AG08395 (cell line): ENCODE measurements around the gene RBFOX1.

Experiments
- DNase-seq: peaks from one replicate; pipeline ENCODE4 v3.0.0; 2012; ENCODE audit warnings: mixed read lengths, low spot score

Gene RBFOX1

GRCh38 chr16:7420079-7420478 lies 87.4 kb downstream of the RBFOX1 start:
- no peak for DNase-seq

- DNase-seq = no peak
These were observed 88.2 kb downstream of the RBFOX1 start for GRCh38 chr16:7420843-7421242.

GRCh38 chr16:7421578-7421977 lies 88.9 kb downstream of the RBFOX1 start:
- DNase-seq = no peak

DNA sequence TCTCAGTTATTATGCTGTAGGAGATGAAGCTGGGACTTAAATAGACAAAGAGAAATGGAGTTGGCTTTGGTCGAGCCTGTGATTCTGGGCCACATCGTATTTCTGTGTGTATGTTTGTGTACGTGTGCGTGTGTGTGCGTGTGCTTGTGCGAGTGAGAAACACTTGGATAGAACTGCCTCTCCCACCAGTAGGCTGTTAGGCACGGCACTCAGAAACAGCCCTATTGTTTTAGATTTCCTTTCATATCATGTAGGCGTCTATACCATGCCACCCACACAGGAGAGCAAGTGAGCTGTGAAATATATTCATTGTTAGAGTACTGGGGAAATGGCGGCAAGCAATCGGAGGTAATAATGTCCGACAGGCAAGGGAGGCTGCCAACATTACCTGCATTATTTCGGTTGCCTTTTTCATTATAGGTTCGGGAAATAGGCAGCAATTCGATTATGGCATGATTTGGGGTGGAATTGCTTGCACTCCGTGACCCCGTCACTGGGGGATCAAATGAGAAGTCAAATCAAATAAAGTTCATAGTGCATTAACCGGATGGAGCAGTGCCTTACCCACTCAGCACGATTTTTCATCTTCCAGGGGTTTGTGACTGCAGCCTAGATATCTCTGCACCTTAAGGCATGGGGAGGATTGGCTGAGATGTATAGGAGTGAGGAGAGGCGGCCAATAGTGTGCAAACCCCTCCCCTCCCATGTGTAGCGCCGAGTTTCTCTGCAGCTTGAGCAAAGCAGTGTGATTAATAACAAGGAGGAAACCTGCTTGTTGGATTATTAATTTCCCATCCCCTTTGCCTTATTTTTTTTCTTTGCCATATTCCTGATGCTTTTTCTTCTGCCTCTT lies 89.6 kb downstream of the RBFOX1 start:
- DNase-seq = no peak

DNA sequence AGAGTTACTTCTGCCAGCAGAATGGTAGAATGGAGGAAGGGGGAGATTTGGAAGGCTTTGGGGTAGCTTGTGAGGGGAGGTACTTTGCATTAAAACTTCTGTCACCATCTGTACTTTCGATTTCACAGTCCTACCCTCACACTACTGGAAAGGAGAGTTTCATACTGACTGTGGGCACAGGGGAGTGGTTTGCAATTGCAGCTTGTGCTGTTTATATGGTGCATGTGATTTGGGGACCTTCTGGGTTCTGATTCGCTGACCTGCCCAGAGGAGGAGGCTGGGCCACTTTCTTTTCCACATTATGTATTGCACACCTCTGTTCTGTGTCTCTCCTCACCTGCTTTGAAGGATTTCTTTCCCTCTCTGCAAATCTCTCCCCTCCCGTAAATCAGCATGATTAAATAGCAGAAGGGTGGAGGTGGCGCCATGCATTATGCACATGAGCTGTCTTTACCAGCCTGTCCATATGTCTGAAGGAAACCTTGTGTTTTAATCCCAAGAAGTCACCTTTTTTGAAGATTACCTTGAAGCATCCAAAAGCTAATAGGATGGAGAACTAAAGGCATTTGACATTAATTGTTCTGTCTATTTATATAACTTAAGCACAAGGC lies 90.9 kb downstream of the RBFOX1 start:
- no peak for DNase-seq

DNA sequence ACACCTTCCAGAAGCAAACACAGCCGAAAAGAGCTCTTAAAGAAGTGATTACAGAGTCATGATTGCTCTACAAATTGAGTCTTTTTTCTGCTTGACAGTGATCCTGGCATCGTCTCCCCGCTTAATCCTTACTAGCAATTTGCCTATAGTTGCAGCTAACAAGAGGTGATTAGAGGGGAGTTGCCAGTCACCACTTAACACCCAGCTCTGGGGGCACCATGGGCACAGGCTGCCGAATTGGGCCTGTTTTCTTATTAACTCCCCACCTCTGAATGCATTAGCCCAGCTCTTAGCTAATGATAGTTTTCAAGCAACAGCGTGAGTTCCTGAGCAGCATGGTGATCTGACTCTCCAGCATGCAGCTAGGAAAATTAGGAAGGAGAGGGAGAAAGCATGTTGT lies 93.5 kb downstream of the RBFOX1 start:
- DNase-seq = no peak

DNA sequence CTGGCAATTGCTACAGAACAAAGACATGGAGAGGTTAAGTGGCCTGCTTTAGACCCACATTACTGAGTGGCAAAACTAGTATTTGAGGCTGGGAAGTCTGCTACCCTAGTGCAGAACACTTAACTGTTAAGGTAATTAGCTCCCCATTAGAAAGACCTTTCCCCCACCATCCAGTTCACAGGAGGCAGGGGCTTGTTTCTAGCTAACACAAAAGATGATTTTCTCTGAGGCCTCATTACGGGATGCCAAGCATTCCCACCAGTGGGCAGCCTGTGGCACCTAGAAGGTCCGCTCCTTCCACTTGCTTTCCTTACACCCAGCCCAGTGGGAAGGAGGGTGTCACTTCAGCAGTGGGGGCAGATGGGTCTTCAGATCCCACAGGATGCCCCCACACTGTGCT lies 99.1 kb downstream of the RBFOX1 start:
- DNase-seq = no peak

DNA sequence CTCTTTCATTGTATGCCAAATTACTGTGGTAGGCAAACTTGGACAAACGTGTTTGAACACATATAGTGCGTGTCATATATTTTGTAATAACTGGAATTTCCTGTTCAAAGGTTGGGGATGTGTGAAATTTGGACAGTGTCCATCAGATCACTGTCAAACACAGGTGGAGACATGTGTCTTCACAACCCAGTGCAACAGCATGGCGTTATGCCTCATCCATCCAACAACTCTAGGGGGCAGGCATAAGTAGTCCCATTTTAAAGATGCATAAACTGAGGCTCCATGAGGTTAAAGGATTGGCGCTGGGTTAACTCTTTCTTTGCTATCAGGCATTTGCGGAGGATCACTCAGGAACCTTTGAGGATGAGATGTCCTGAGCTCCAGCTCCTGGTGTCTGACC lies 103.7 kb downstream of the RBFOX1 start:
- no peak for DNase-seq

- no peak for DNase-seq
These were observed 104.6 kb downstream of the RBFOX1 start for GRCh38 chr16:7437135-7437804.

DNA sequence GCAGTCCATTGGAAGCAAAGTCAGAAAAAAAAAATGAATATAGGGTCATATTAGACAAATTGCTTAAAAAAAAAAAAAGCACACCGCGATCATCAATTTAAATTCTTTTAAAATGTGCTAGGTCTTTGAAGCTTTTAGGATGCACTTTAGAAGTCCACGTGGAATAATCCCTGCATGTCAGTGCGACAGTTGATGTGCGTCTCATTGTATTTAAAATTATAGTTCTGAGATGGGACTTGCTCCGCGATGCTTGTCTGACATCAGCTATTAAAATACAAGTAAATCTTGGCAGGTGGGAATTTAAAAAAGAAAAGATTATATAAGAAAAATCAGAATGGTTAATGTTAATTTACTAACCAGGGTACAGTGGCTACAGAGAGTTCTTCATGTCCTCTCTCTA lies 105.2 kb downstream of the RBFOX1 start:
- no peak for DNase-seq

DNA sequence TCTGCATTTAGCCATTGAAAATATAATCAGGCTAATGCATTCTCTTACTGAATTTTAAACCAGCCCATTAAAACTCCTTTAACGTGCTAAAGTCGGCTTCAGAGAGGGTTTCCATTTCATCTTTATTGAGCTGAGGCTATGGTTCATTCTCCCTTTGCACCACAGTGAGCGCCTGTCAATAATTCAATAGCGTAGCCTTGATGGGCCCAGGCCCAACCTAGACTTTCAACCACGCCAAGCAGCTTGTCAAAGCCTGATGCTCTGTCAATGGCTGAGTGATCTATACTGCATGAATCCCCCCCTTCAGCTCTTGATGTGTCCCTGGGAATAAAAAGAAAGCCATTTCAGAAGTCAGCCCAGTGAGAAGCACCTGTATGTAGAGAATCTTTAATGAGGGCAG lies 106.0 kb downstream of the RBFOX1 start:
- no peak for DNase-seq

- DNase-seq = no peak
These were observed 106.9 kb downstream of the RBFOX1 start for GRCh38 chr16:7439518-7439917.

DNA sequence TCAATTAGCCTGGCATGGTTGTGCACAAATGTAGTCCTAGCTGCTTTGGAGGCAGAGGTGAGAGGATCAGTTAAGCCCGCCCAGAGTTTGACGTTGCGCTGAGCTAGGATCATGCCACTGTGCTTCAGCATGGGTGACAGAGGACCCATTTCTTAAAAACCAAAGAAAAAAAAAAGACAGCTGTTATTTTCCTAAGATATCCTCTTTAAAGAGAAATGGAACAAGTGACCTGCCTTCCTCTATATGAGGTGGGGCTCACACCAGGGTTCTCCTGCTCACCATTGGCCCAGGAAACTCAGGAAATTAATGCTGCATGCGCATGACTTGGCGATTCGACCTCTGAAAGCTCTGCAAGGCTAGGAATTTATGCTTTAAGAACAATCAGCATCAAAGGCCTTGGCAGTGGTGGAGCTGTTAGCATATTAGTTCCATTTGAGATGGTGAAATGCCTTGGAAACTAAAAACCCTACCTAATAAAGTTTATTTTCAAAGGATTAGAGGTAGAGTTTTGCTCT lies 108.3 kb downstream of the RBFOX1 start:
- no peak for DNase-seq

DNA sequence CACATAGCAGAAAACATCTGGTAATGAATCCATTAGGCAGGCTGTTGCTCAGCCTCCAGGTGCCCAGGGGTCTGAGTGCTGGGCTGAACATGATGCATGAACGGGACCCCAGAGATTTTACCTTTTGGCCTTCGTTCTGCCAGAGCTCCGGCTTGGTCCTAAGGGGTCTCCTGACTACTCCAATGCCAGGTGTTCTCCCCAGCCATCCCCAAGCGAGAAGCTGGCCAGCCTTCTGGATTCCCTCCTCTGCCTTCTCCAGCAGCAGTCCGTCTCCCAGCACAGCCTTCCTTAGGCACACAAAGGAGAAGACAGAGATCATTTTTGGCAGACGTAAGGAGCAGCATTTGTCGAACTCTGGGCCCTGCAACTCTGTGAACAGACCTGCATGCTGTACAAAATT lies 109.4 kb downstream of the RBFOX1 start:
- no peak for DNase-seq

DNA sequence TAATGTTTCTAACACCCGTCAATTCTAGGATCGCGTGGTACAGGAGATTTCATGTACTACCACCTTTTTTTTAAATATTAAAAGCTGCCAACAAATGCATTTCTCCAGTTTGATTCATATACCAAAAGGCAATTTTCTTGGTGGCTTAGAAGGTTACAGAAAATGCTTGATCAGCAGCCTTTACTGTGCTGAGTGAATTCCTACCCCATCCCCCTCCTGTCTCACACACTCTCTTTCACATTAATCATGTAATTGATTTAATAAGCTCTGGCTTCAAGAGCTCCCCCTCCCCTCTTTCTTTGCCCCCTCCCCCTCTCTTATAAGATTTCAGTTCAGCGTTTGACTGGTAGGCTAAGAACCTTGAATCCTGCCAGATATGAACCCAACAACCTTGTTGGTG lies 110.5 kb downstream of the RBFOX1 start:
- no peak for DNase-seq

DNA sequence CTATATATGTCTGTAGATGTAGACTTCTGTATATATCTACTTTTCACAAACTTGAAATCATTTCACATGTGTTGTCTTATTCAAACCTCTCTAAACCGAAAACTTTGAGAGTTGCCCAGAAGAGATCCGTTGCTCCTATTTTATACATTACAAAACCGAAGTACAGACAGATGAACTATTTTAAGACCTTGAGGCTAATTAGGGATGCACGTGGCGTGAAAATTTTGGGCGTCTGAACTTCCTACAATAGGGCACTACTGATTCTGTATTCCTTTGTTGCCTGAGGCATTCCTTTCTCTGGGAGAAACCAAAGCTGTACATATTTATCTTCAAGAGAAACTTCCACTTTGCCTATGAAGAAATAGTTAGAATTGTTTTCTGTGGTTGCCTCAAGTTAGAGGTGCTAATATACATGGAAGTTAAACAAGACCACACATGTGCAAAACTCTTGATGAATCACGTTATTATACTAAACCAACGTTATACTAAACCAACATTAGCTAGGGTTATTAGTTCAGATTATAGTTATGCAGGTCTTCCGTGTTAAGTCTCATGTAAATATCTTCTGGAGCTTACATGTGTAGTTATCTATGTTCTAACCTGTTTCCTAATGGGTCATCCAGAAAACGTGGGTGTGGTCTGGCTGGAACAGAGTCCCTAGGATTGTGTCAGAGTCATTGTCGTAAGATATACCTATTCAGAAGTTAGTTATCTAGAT lies 111.2 kb downstream of the RBFOX1 start:
- DNase-seq = no peak

- DNase-seq = no peak
These were observed 116.7 kb downstream of the RBFOX1 start for GRCh38 chr16:7449306-7449705.

DNA sequence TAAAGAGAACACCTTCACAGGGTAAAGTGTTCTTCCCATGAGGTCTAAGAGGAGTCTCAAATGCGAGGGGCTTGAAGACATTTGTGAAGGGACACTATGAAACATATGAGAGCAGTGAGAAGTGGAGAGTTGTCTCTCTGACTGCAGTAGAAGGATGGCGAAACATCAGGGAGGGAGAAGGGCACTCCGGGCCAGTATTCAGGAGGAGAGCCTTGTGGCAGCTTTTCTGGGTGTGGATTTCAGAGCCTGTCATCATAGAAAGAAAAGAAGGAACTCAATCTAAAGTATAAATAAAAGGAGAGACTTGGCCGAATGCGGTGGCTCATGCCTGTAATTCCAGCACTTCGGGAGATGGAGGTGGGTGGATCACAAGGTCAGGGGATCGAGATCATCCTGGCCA lies 117.2 kb downstream of the RBFOX1 start:
- no peak for DNase-seq

GRCh38 chr16:7450440-7450839 lies 117.8 kb downstream of the RBFOX1 start:
- no peak for DNase-seq

- DNase-seq = no peak
These were observed 119.4 kb downstream of the RBFOX1 start for GRCh38 chr16:7452090-7452489.

GRCh38 chr16:7456211-7456610 lies 123.6 kb downstream of the RBFOX1 start:
- no peak for DNase-seq

- no peak for DNase-seq
These were observed 125.5 kb downstream of the RBFOX1 start for GRCh38 chr16:7458144-7458543.
